Measurements from ENCODE around the gene RIPK4.

- TF ChIP-seq, protein P1, sequence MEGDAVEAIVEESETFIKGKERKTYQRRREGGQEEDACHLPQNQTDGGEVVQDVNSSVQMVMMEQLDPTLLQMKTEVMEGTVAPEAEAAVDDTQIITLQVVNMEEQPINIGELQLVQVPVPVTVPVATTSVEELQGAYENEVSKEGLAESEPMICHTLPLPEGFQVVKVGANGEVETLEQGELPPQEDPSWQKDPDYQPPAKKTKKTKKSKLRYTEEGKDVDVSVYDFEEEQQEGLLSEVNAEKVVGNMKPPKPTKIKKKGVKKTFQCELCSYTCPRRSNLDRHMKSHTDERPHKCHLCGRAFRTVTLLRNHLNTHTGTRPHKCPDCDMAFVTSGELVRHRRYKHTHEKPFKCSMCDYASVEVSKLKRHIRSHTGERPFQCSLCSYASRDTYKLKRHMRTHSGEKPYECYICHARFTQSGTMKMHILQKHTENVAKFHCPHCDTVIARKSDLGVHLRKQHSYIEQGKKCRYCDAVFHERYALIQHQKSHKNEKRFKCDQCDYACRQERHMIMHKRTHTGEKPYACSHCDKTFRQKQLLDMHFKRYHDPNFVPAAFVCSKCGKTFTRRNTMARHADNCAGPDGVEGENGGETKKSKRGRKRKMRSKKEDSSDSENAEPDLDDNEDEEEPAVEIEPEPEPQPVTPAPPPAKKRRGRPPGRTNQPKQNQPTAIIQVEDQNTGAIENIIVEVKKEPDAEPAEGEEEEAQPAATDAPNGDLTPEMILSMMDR (conservative IDR thresholded peaks at IDR 0.05) = no peak
- TF ChIP-seq ZFX (IDR thresholded peaks at IDR 0.05) = no peak
Measured at GRCh38 chr21:41755934-41756773, 10.7 kb downstream of the RIPK4 start.
